Lower leg skin (tissue), 3 donors: ENCODE results near the gene LSR.

Experiments used
- CTCF ChIP-seq, 3 donors: fragments of 450-650 bp; IDR thresholded peaks; one replicate each; pipeline ENCODE4 v1.5.1; 2016; ENCODE audit warnings: antibody characterized with exemption in 3 of 3, mild to moderate bottlenecking in 3 of 3, moderate library complexity in 2 of 3
- POLR2A ChIP-seq, 2 donors: fragments of 450-650 bp; IDR thresholded peaks; one replicate each; pipeline ENCODE4 v1.6.1; 2016 to 2017; ENCODE audit warnings: antibody characterized with exemption in 2 of 2, mild to moderate bottlenecking in 1 of 2, moderate library complexity in 1 of 2

DNA sequence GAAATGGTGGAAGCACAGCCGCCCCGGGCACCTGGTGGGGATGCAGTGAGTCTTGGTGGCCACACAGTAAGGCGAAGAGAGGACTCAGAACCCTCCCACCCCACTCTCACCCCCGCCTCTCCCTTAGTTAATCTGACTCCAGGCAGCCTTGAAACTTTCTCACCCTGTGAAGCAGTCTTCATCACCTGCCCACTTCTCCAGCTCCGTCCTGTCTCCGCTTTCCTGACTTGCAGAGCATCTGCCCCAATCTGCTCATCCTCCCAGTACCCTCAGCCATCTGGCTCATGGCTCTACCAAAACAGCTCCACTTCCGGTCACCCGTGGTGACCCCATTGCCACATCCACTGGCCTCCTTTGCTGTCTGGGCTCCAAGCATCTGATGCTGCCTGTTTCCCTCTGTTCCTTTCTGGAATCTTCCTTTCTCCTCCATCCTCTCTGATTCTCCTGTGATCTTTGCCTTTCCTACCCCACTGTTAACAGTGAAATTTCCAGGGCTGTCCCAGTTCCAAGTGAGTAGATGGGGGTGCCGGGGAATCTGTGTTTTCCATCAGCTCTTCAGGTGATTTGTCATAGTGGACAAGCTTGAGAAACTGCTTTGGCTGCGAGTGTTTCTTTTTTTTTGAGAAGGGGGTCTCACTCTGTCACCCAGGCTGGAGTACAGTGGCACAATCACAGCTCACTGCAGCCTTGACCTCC is 24.3 kb downstream of the LSR start:
- TF ChIP-seq POLR2A (IDR thresholded peaks at IDR 0.05), result no peak
- no peak for TF ChIP-seq CTCF (IDR thresholded peaks at IDR 0.05)
